Fibroblast of skin of back (primary cell): Measurements from ENCODE around the gene ZBTB32.

Experiments
- DNase-seq: peaks from one replicate; pipeline ENCODE4 v3.0.0-alpha.2; 2013

Gene ZBTB32

GRCh38 chr19:35738021-35738886 is 33.9 kb downstream of the ZBTB32 start:
- no peak for DNase-seq

- no peak for DNase-seq
Observed at GRCh38 chr19:35738887-35739229, 34.5 kb downstream of the ZBTB32 start.

- DNase-seq: no peak
Observed at GRCh38 chr19:35739275-35740107, 35.1 kb downstream of the ZBTB32 start.

- no peak for DNase-seq
Observed at GRCh38 chr19:35740108-35740422, 35.7 kb downstream of the ZBTB32 start.

DNA sequence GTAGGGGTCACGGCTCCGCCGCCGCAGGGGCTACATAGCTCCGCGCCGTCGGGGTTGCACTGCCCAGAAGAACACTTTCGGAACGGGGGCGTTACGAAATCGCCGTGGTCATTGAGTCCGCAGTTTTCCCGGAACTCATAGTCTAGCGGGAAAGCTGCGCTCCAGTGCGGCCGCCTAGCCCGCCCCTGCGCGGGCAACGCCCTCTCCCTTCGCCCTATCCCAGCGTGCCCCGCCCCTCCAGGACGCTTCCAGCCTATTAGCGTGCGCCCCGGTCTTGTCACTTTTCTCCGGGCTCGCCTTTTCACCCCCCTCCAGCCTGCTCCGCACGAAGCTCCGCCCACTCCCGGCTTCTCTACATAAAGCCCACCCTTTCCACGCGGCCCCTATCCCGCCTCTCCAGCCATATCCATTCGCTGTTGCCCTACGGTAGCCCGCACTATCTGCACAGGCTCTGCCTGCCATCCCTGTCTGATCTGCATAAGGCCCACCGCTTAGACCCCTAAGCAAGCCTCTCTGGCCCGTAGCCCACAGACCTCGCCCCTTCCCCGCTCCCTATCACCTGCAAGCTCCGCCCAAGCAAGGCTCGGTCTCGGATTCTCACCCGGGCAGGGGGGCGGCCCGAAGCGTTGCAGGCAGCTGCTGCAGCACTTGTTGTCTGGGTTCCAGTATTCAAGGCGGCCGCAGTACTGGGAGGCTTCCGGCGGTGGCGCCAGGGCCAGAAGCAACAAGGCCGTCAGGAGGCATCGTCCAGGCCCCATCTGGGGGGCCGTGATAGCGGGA is 36.3 kb downstream of the ZBTB32 start:
- peak; percentile 96 for DNase-seq

DNA sequence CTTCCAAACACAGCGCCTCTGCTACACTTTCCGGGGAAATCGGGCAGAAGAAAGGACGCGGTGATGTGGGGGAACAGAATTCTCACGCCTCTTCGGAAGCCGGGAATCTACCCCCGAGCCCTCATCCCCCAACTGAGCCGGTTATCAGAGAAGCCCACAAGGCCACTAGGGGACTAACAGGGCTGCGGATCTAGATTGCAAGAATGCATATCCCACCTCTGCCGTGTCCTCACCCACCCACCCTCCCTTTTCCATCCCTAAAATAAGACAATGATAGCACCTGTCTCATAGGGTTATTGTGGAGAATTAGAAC is 36.8 kb downstream of the ZBTB32 start:
- no peak for DNase-seq

DNA sequence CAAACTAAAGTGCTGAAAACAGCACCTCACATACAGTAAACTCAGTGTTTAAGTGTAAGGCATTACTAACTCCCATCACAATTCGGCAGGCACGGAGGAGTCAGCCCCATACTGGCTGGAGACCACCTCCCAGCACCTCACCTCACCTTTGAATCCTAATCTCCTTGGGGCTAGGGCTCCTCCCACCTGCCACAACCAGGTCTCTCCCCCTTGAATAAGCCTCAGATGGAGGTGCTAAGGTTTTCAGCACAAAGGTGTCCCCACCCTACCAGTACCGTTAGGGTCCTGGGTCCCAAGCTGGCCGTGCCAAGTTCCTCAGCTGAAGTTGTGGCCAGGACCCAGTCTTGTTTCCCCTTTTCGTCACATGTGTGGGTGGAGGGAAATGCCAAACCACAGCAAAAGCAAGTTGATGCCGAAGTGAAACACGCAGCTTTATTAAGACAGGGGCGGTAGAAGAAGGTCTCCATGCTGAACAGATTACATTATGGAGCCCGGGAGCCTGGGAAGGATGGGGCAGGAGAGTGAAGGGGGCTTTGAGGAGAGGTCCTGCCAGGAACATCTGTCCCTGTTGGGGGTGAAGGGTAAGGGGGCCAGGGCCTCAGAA is 37.9 kb downstream of the ZBTB32 start, which contains the start of gene IGFLR1:
Gene IGFLR1 (minus strand): TSS at position 332 of the 604 bp plus-strand sequence. CDS start 1,272 bp downstream, outside the sequence.
- no peak for DNase-seq

- DNase-seq: no peak
Observed at GRCh38 chr19:35743640-35744429, 39.5 kb downstream of the ZBTB32 start.

DNA sequence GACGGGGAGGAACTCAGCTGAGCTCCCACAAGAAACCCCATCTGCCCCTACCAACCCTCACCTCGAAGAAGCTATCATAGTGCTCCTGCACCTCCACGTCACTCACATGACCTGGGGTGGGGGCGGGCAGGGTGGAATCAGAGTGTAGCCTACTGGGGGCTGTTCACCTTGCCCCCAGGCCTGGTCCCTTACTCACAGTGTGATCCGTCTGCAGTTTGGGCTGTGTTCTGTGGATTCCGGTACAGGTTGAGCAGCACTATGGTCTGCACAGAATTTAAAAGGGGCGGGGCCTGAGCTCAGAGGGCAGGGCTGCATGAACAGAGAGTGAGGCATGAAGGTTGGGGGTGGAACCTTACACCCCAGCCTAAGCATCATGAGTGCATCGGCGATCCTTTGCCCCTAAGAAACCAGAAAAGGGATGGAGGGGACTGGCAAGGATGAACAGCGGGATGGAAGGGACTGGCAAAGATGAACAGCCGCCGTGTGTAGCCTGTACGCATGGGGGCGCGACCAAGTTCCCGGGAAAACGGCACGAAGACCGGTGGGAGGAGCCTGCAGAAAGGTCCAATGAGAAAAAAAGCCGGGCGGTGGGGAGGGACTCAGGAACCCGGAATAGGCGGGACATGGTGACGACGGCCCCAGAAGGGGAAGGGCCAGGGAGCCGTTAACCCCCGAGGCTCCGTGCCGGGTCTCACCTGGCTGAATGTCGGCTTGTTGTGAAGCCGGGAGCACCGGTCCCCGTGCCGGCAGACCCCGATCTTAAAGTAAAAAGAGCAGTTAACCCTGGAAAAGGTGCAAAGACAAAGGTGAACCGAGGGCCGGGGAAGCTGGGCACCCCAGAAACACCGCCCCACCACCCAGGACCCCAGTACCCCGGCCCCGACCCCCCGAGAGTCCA is 40.3 kb downstream of the ZBTB32 start:
- peak; percentile 97 for DNase-seq

DNA sequence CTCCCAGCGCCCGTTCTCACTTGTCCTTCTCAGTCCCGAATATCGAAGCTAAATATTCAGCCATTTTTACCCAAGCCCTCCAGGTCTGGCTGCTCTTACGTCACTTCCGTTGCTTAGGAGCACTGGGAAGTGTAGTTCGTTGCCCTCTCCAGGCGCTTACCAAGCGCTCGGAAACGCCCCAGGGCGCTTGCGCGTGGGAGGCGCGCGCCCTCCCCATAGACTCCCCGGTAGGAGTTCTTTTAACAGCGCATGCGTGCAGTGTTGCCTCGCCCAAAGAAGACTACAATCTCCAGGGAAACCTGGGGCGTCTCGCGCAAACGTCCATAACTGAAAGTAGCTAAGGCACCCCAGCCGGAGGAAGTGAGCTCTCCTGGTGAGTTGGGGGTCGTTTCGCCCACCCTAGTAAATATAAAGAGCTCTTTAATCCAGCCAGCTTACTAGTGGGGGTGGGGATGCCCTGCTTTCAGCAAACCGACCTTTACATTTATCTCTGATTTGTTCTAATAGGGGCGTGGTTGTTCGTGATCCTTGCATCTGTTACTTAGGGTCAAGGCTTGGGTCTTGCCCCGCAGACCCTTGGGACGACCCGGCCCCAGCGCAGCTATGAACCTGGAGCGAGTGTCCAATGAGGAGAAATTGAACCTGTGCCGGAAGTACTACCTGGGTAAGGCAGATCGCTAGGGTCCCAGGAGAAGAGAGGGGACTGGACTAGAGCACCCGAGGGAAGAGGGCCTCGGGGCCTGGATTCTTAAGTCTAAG is 41.1 kb downstream of the ZBTB32 start, which contains the start of the genes PSENEN and U2AF1L4:
Gene PSENEN (plus strand): TSS at position 324 of the 759 bp plus-strand sequence. CDS start 280 bp downstream, at position 604.
Gene U2AF1L4 (minus strand): TSS at position 91 of the 759 bp plus-strand sequence. CDS start 27 bp downstream, at position 64.
- peak; percentile 99 for DNase-seq

- DNase-seq: no peak
Observed at GRCh38 chr19:35746087-35746462, 41.7 kb downstream of the ZBTB32 start.

DNA sequence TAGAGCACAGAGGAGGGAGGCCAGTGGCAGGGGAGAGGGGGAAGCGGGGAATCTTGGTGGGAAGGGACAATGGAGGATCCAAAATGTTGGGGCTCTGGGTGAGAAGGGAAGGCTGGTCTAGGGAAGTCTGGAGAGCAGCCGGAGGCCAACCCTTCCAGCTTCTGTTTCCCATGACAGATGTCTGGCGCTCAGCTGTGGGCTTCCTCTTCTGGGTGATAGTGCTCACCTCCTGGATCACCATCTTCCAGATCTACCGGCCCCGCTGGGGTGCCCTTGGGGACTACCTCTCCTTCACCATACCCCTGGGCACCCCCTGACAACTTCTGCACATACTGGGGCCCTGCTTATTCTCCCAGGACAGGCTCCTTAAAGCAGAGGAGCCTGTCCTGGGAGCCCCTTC is 42.2 kb downstream of the ZBTB32 start:
- DNase-seq: no peak

DNA sequence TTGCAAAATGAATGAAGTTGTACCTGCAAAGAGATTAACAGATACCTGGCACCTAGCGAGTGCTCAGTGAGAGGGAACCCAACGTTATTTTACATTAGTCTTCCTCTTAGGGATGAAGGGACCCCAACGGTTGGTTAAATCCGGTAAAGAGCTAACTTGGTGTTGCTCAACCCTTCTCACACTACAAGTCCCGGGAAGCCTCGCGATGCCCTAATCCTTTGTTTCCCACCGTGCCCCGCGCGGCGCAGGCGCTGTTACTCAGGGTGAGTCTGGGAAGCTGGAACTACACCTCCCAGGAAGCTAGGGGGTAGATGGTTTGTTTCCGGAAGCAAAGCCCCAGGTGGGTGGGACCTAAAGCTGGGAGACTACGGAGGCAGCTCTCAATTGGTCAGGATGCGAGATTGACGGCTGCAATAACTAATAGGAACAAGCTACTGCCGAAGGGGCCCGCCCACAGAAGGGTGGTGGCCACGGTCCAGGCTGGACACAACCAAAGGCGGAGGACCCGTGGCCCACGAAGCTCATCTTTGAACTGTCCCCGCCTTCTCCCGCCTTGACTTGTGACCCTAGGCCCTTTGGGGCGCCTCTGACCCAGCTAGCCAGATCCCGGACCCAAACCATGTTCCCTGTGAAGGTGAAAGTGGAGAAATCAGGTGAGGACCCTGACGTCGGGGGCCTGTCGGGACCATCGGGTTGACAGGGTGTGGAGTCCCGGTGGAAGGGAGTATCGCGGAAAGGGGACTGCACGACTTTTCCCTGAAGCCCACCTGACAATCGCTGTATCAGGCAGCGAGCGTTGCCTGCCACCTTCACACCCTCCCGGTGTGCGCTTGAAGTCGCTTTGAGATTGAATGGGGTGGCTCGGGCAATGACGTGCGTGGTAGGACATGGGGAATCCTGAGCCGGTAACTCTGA is 44.0 kb downstream of the ZBTB32 start, which contains the start of gene LIN37:
Gene LIN37 (plus strand): TSS at position 471 of the 915 bp plus-strand sequence. CDS start 149 bp downstream, at position 620.
- DNase-seq: peak; percentile 99

DNA sequence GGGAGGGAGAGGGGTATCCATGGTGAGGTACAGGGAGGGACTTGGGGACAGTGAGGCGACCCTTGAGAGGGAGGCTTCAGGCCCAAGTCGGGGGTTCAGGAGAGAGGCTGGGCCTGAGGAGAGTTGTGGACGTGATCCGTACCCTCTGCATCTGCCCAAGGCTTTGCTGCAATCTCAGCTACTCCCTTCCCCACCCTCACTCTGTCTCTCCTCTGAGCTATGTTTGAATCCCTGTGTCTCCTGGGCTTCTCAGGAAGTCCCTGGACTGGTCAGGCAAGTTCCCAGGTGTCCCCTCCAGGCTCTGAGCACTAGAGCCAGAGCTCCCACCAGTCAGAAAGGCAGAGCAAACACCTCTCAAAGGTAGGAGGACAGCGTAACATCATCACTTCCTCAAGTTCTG is 45.8 kb downstream of the ZBTB32 start:
- no peak for DNase-seq

GRCh38 chr19:35751839-35752745 is 47.7 kb downstream of the ZBTB32 start:
- DNase-seq: no peak

DNA sequence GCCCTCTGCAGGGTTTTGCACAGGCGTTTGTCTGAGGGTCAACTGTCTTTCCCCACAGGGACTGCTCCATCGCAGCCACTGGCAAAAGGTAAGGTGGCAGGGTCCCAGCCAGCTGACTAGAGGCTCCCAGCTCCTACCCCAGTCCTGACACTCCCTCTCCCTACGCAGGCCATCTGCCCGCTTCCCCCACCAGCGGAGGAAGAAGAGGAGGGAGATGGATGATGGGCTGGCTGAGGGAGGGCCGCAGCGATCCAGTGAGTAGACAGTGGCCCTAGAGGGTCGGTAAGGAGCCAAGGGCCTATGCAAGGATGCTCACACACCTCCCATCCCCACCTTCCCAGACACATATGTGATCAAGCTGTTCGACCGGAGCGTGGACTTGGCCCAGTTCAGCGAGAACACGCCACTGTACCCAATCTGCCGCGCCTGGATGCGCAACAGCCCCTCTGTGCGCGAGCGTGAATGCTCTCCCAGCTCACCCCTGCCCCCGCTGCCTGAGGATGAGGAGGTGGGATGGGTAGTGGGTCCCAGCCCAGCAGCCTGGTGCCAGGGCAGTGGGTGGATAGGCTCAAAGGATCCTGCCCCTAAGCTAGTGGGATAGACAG is 48.5 kb downstream of the ZBTB32 start:
- DNase-seq: no peak
